GM20431 (cell line): Measurements from ENCODE around the gene SCGB1C1.
"Not testable (repeated sequence)": the region's sequence is repeated elsewhere in the genome, so short reads cannot be mapped to it uniquely, and the experiment has no call there.

Source experiments
- in situ Hi-C: fragments of 300-500 bp; cut with MseI, MboI; formaldehyde crosslinking; loops from one replicate; pipeline ENCODE4 v1.15.0; 2020; ENCODE audit warnings: low sequenced_read_pairs; ENCODE audit not compliant: unreplicated experiment

Gene SCGB1C1

GRCh38 chr11:192674-193128 is at the start of gene SCGB1C1:
Gene SCGB1C1 (plus strand): TSS chr11:193078. CDS start chr11:193100, 22 bp downstream.
- in situ Hi-C loops: not testable (repeated sequence)

- in situ Hi-C loops: not testable (repeated sequence)
These were observed 12.6 kb upstream of the SCGB1C1 start for GRCh38 chr11:180242-180641.

- in situ Hi-C loops: not testable (repeated sequence)
These were observed 3.6 kb upstream of the SCGB1C1 start for GRCh38 chr11:189200-189783.

GRCh38 chr11:189843-190311 is 3.0 kb upstream of the SCGB1C1 start:
- in situ Hi-C loops: not testable (repeated sequence)

GRCh38 chr11:190546-190945 is 2.3 kb upstream of the SCGB1C1 start:
- in situ Hi-C loops: not testable (repeated sequence)

- in situ Hi-C loops: not testable (repeated sequence)
These were observed 1.1 kb upstream of the SCGB1C1 start for GRCh38 chr11:191490-192478.

- in situ Hi-C loops: not testable (repeated sequence)
These were observed 603 bp downstream of the SCGB1C1 start for GRCh38 chr11:193481-193880.

GRCh38 chr11:196786-197731 is 4.2 kb downstream of the SCGB1C1 start:
- in situ Hi-C loops: no loop called here

- in situ Hi-C loops: no loop called here
These were observed 4.9 kb downstream of the SCGB1C1 start for GRCh38 chr11:197741-198235.

GRCh38 chr11:198236-198806 is 5.4 kb downstream of the SCGB1C1 start:
- in situ Hi-C loops: no loop called here

GRCh38 chr11:199004-199581 is 6.2 kb downstream of the SCGB1C1 start:
- in situ Hi-C loops: no loop called here

GRCh38 chr11:199782-200181 is 6.9 kb downstream of the SCGB1C1 start:
- in situ Hi-C loops: no loop called here

GRCh38 chr11:200224-201003 is 7.5 kb downstream of the SCGB1C1 start:
- in situ Hi-C loops: no loop called here

- in situ Hi-C loops: no loop called here
These were observed 9.1 kb downstream of the SCGB1C1 start for GRCh38 chr11:201966-202365.

- in situ Hi-C loops: no loop called here
These were observed 9.6 kb downstream of the SCGB1C1 start for GRCh38 chr11:202490-202889.

- in situ Hi-C loops: no loop called here
These were observed 10.4 kb downstream of the SCGB1C1 start for GRCh38 chr11:203056-203944.

- in situ Hi-C loops: no loop called here
These were observed 11.2 kb downstream of the SCGB1C1 start for GRCh38 chr11:203945-204586.
